ENCODE data around the gene CST11.

Gene CST11

GRCh38 chr20:23419995-23420901 is 32.4 kb downstream of the CST11 start:
- DNase-seq: peak; percentile 65

- no peak for DNase-seq
Measured at GRCh38 chr20:23419657-23419994, 33.0 kb downstream of the CST11 start.

GRCh38 chr20:23417861-23418260 is 34.8 kb downstream of the CST11 start:
- DNase-seq: no peak

- DNase-seq: no peak
Measured at GRCh38 chr20:23415959-23416583, 36.6 kb downstream of the CST11 start.

- no peak for DNase-seq
Measured at GRCh38 chr20:23415555-23415954, 37.1 kb downstream of the CST11 start.

- DNase-seq: no peak
Measured at GRCh38 chr20:23414526-23415188, 38.0 kb downstream of the CST11 start.

GRCh38 chr20:23413862-23414422 is 38.7 kb downstream of the CST11 start:
- DNase-seq: no peak

GRCh38 chr20:23412026-23412425 is 40.6 kb downstream of the CST11 start:
- DNase-seq: no peak

- no peak for DNase-seq
Measured at GRCh38 chr20:23410916-23411695, 41.6 kb downstream of the CST11 start.

- no peak for DNase-seq
Measured at GRCh38 chr20:23409800-23410199, 42.9 kb downstream of the CST11 start.

GRCh38 chr20:23408957-23409356 is 43.7 kb downstream of the CST11 start:
- no peak for DNase-seq

GRCh38 chr20:23407781-23408464 is 44.8 kb downstream of the CST11 start:
- peak; percentile 10 for DNase-seq

GRCh38 chr20:23406880-23407279 is 45.8 kb downstream of the CST11 start:
- DNase-seq: no peak

GRCh38 chr20:23404196-23404595 is 48.5 kb downstream of the CST11 start:
- no peak for DNase-seq

- no peak for DNase-seq
Measured at GRCh38 chr20:23403751-23404150, 48.9 kb downstream of the CST11 start.

- DNase-seq: no peak
Measured at GRCh38 chr20:23401051-23401450, 51.6 kb downstream of the CST11 start.

All from stimulated activated CD4-positive, alpha-beta T cell treated with anti-CD3 and anti-CD28 coated beads, Interleukin-15, amount 100 ng/mL, for 24 hours (primary cell).